Subcutaneous abdominal adipose tissue (tissue), 5 donors: ENCODE data around the gene PKD2L1.
"Not testable (repeated sequence)": the region's sequence is repeated elsewhere in the genome, so short reads cannot be mapped to it uniquely, and the experiment has no call there.

Source experiments
- H3K27ac ChIP-seq: one replicate; pipeline ENCODE4 v1.7.0; 2013; ENCODE audit warnings: low read depth, mild to moderate bottlenecking, inconsistent platforms, low read length, moderate library complexity
- H3K27me3 ChIP-seq, 5 donors: one replicate each; pipeline ENCODE4 v1.7.0; 2013; ENCODE audit warnings: low read length in 5 of 5, inconsistent platforms in 1 of 5; ENCODE audit not compliant: control insufficient read depth in 5 of 5, insufficient read depth in 4 of 5
- H3K36me3 ChIP-seq, 5 donors: one replicate each; pipeline ENCODE4 v1.7.0; 2013; ENCODE audit warnings: low read length in 5 of 5; ENCODE audit not compliant: control insufficient read depth in 5 of 5, insufficient read depth in 5 of 5
- H3K4me1 ChIP-seq, 5 donors: one replicate each; pipeline ENCODE4 v1.7.0; 2013; ENCODE audit warnings: low read length in 5 of 5, mild to moderate bottlenecking in 3 of 5, moderate library complexity in 1 of 5; ENCODE audit not compliant: control insufficient read depth in 5 of 5, insufficient read depth in 5 of 5
- H3K4me3 ChIP-seq, 5 donors: one replicate each; pipeline ENCODE4 v1.7.0; 2013; ENCODE audit warnings: low read length in 5 of 5, low read depth in 1 of 5
- H3K9ac ChIP-seq, 5 donors: one replicate each; pipeline ENCODE4 v1.7.0; 2013; ENCODE audit warnings: low read length in 5 of 5, mild to moderate bottlenecking in 4 of 5, moderate library complexity in 3 of 5
- H3K9me3 ChIP-seq, 5 donors: one replicate each; pipeline ENCODE4 v1.7.0; 2013; ENCODE audit warnings: low read length in 5 of 5; ENCODE audit not compliant: control insufficient read depth in 5 of 5
- donor health status: healthy.
- donor health status: healthy.
- donor health status: healthy.
- donor health status: healthy.
- donor health status: healthy.

PKD2L1 gene

DNA sequence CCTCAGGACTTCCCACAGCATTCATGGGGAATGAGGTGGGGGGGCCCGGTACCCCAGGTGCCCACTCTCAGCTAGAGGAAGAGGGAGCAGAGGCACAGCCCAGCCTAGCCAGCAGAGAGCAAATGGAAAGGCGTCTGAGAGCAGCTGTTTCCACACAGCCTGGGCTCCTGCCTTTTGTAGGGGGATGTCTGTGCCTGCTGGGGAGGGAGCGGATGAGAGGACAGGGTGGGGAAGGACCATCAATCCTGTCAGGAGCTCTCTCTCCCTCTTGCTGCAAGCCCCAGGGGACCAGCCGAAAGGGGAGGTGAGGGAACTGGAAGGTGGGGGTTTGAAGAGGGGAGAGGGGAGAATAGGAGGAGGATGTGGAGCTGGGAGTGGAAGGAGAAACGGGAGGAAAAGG lies at the start of gene PKD2L1:
Gene PKD2L1, minus strand, starts transcription at position 150 of the 400 bp plus-strand sequence. Its CDS starts 125 bp downstream, at position 25.
- Histone ChIP-seq H3K27me3 (peaks cover 0 to 11% (median 3%) of the 10 kb centered on the region in 5 donors), H3K4me3 (no peak within 1 kb of the TSS), H3K36me3 (no peaks in the 10 kb centered on the region), H3K4me1 (peaks cover 0 to 29% (median 21%) of the 10 kb centered on the region in 5 donors), H3K9me3 (no peaks in the 10 kb centered on the region), H3K9ac (no peak within 1 kb of the TSS), H3K27ac (no peak within 1 kb of the TSS)

GRCh38 chr10:100377830-100378229 lies 47.8 kb upstream of the PKD2L1 start:
- no peaks in the 10 kb centered on the region for H3K27me3 ChIP-seq
- no peak overlapping the region for H3K4me3 ChIP-seq
- H3K9ac ChIP-seq: no peak overlapping the region
- no peaks in the 10 kb centered on the region for H3K9me3 ChIP-seq
- peaks cover 7 to 33% (median 22%) of the 10 kb centered on the region in 5 donors for H3K4me1 ChIP-seq
- H3K36me3 ChIP-seq: peaks cover 0 to 17% (median 7%) of the 10 kb centered on the region in 5 donors
- no peak overlapping the region for H3K27ac ChIP-seq

- not testable (repeated sequence) for H3K9ac ChIP-seq, H3K36me3 ChIP-seq, H3K9me3 ChIP-seq, H3K27me3 ChIP-seq, H3K4me3 ChIP-seq, H3K27ac ChIP-seq
- peaks cover 7 to 44% (median 34%) of the 10 kb centered on the region in 5 donors for H3K4me1 ChIP-seq
Measured at GRCh38 chr10:100376656-100377055, 46.6 kb upstream of the PKD2L1 start.

DNA sequence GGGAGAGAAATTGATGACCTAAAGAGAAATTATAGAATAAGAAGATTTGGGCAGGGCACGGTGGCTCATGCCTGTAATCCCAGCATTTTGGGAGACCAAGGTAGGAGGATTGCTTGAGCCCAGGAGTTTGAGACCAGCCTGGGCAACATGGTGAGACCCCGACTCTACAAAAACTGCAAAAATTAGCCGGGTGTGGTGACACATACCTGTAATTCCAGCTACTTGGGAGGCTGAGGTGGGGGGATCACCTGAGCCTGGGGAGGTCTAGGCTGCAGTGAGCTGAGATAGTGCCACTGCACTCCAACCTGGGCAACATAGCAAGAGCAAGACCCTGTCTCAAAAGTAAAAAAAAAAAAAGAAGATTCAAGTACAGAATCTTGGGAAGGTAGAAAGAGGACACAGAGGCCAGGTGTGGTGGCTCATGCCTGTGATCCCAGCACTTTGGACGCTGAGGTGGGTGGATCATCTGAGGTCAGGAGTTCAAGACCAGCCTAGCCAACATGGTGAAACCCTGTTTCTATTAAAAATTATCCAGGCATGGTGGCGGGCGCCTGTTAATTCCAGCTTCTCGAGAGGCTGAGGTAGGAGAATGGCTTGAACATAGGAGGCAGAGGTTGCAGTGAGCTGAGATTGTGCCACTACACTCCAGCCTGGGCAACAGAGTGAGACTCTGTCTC lies 44.8 kb upstream of the PKD2L1 start:
- Histone ChIP-seq H3K9ac (peak overlapping the region in 2 of 5 donors; percentile 84 to 94), H3K27ac (peak overlapping the region; percentile 97), H3K4me3 (peak overlapping the region in 4 of 5 donors; percentile 82 to 91 (median 86)), H3K4me1 (peaks cover 17 to 61% (median 51%) of the 10 kb centered on the region in 5 donors)
- H3K36me3 ChIP-seq, H3K27me3 ChIP-seq, H3K9me3 ChIP-seq: not testable (repeated sequence)

GRCh38 chr10:100374200-100374655 lies 44.2 kb upstream of the PKD2L1 start:
- H3K36me3 ChIP-seq: no peaks in the 10 kb centered on the region
- peak overlapping the region; percentile 70 to 94 (median 84) for H3K9ac ChIP-seq
- H3K4me1 ChIP-seq: peaks cover 17 to 61% (median 51%) of the 10 kb centered on the region in 5 donors
- peak overlapping the region; percentile 97 for H3K27ac ChIP-seq
- H3K9me3 ChIP-seq: no peaks in the 10 kb centered on the region
- no peaks in the 10 kb centered on the region for H3K27me3 ChIP-seq
- H3K4me3 ChIP-seq: peak overlapping the region; percentile 72 to 91 (median 83)

GRCh38 chr10:100373298-100374199 lies 43.5 kb upstream of the PKD2L1 start:
- peaks cover 17 to 61% (median 51%) of the 10 kb centered on the region in 5 donors for H3K4me1 ChIP-seq
- H3K27me3 ChIP-seq: no peaks in the 10 kb centered on the region
- no peaks in the 10 kb centered on the region for H3K9me3 ChIP-seq
- H3K36me3 ChIP-seq: no peaks in the 10 kb centered on the region
- peak overlapping the region; percentile 72 to 91 (median 83) for H3K4me3 ChIP-seq
- H3K9ac ChIP-seq: peak overlapping the region; percentile 70 to 94 (median 84)
- H3K27ac ChIP-seq: peak overlapping the region; percentile 97

DNA sequence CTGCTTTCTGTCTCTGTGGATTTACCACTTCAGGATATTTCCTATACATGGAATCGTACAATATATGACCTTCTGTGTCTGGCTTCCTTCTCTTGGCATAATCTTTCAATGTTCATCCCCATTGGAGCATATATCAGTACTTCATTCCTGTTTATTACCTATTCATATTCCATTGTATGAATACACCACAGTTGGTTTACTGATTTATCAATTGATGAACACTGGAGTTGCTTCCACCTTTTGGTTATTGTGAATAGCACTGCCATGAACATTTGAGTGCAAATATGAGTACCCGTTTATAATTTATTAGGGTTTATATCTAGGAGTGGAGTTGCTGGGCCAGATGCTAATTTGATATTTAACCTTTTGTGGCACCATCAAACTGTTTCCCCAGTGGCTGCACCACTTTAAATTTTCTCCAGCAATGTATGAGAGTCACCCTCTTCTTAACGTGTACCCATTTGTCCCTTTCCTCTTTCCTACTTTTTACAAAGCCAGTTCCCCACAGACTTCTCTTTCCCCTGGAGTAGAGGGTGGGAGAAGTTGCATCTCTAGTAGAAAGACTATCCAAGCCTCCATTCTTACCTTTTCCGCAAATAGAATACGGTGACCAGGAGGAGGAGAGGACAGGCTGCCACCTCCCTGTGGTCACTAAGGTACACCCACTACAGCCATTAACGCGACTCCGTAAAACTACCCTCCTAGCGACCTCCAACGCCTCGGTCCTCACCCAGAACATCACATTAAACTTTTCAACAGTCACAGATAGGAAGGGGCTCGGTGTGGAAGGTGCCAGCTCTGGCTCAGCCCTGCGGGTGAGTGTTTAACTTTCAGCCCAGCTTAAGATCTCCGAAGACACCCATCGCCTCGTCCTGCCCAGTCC lies 42.6 kb upstream of the PKD2L1 start:
- H3K27ac ChIP-seq: peak overlapping the region; percentile 97
- H3K27me3 ChIP-seq: no peaks in the 10 kb centered on the region
- peak overlapping the region; percentile 74 to 94 (median 79) for H3K9ac ChIP-seq
- H3K4me1 ChIP-seq: peaks cover 17 to 61% (median 51%) of the 10 kb centered on the region in 5 donors
- peak overlapping the region; percentile 3 to 88 (median 82) for H3K4me3 ChIP-seq
- no peaks in the 10 kb centered on the region for H3K36me3 ChIP-seq
- no peaks in the 10 kb centered on the region for H3K9me3 ChIP-seq

GRCh38 chr10:100371482-100372027 lies 41.5 kb upstream of the PKD2L1 start:
- peak overlapping the region; percentile 97 for H3K27ac ChIP-seq
- H3K9me3 ChIP-seq: no peaks in the 10 kb centered on the region
- no peaks in the 10 kb centered on the region for H3K36me3 ChIP-seq
- peaks cover 17 to 60% (median 51%) of the 10 kb centered on the region in 5 donors for H3K4me1 ChIP-seq
- peak overlapping the region in 3 of 5 donors; percentile 3 to 37 (median 30) for H3K4me3 ChIP-seq
- H3K27me3 ChIP-seq: no peaks in the 10 kb centered on the region
- H3K9ac ChIP-seq: peak overlapping the region in 4 of 5 donors; percentile 56 to 85 (median 76)
